ENCODE results near the gene OSBPL6. TPM values are rescaled to one million over a fixed set of nuclear protein-coding genes. Genes with fewer than 3 reads are reported as not detected.

OSBPL6 gene
- total RNA-seq, 4 donors from 2014 or later: 1.8 to 6.1 (median 3.4) TPM

- no CpG with 5 or more reads among the region's 76 CpGs for WGBS, 2 donors
- intact Hi-C loops (cut with DNase I): no loop called here
These were observed 256.6 kb downstream of the OSBPL6 start, which contains the start of the genes PJVK and PRKRA for GRCh38 chr2:178450774-178451525. Gene PJVK (plus strand): TSS chr2:178451378. CDS start chr2:178453410, 2,032 bp downstream. Gene PRKRA (minus strand): TSS chr2:178451175. CDS start chr2:178451030, 145 bp downstream.

DNA sequence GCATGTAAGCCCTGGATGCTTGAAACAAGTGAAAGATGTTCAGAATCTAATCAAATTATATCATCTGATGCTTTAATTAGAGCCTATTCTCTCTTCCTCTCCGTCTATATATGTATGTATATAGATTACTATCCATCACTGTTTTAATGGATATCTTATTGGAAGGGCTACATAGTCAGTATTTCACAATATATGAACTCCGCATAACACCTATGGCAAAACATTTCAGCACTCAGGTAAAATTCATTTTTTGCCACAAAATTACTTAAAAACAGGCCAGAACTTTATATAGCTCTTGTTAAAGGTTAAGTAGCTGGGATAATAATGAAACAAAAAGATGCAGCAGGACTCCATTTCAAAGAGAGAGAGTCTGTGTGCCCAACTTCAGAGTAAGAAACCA is 258.0 kb downstream of the OSBPL6 start:
- intact Hi-C loops (cut with DNase I): no loop called here
- peaks cover 0 to 13% (median 0%) of the 10 kb centered on the region in 3 donors for H3K36me3 ChIP-seq
- H3K4me1 ChIP-seq: peaks cover 7 to 41% (median 13%) of the 10 kb centered on the region in 3 donors
- no peak for TF ChIP-seq CTCF (IDR thresholded peaks at IDR 0.05)
- TF ChIP-seq POLR2A (IDR thresholded peaks at IDR 0.05): no peak
- H3K4me3 ChIP-seq: no peak overlapping the region
- no peaks in the 10 kb centered on the region for H3K27me3 ChIP-seq
- H3K9me3 ChIP-seq: no peaks in the 10 kb centered on the region
- DNase-seq: no peak
- peak overlapping the region in 1 of 4 donors; percentile 95 for H3K27ac ChIP-seq
- 96% methylated on average over 2 of the region's 2 CpGs for WGBS, 2 donors

More at GRCh38 chr2:178450774-178451525, 256.6 kb downstream of the OSBPL6 start, which contains the start of the genes PJVK and PRKRA:
- peaks cover 0 to 25% (median 0%) of the 10 kb centered on the region in 3 donors for H3K36me3 ChIP-seq
- peak within 1 kb of the TSS; percentile 95 to 98 (median 95) for H3K27ac ChIP-seq
- H3K4me1 ChIP-seq: peaks cover 7 to 41% (median 13%) of the 10 kb centered on the region in 3 donors
- no peaks in the 10 kb centered on the region for H3K9me3 ChIP-seq
- DNase-seq: peak; percentile 80
- peak within 1 kb of the TSS; percentile 71 to 91 (median 77) for H3K4me3 ChIP-seq
- no peaks in the 10 kb centered on the region for H3K27me3 ChIP-seq
- TF ChIP-seq CTCF (IDR thresholded peaks at IDR 0.05): peak in 3 of 6 experiments; percentile 8 to 23 (median 9)
- TF ChIP-seq POLR2A (IDR thresholded peaks at IDR 0.05): peak in 3 of 4 donors; percentile 82 to 96 (median 85)

Other genes with a start within 250 kb of the OSBPL6 start
- under 1 TPM in 1 of 4 donors, not detected in 3; 0.12 TPM for gene PDE11A, start 121.7 kb upstream of the OSBPL6 start, total RNA-seq
- gene RBM45, start 82.1 kb upstream of the OSBPL6 start, total RNA-seq: 10 to 100 TPM in 1 of 4 donors, 1 to 10 TPM in 3; 1.6 to 13.2 (median 8.4) TPM

All from esophagus squamous epithelium (tissue), 5 donors.